ENCODE results near the gene CITED2. TPM values are rescaled to one million over a fixed set of nuclear protein-coding genes. Genes with fewer than 3 reads are reported as not detected.

The CITED2 gene
- total RNA-seq: 13.0 and 19.6 TPM in 2 replicates

DNA sequence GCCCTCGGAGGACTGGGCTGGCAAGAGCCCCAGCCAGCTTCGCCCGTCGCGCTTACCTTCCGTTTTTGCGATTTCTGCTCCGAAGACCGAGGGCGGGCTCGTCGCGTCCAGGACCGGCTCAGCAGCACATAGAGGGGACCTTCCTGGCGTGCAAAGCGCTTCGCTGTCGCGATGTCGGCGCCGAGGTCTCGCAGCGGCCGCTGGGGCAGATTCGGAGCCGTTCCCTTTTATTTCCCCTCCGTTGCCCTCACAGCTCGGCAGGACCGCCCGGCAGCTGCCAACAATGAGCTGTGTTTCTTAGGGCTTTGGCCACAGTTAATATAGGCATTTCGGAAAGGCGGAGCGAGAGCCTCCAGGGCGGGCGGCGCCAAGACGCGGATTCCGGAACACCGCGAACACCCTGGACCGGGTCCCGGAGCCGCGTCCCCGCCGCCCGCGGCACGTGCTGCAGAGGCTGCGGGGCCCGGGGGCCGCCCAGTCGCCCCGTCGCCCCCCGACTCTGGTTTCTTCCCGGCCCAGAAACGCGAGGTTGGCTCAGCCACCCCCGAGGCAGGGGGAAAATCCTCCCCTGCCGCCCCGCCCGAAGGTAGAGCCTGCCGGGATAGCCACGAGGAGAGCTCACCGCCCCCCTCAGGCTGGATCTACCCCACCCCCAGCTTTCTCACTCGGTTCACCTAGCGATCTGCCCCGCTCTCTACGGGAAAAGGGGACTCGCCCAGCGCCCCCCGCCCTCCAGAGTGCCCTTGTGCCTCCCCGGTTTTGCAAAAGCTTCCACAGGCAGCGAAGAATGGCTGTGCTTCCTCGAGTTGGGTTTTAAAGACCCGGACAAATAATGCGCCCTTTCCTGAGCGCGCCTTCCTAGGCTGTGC is at the start of gene CITED2:
CITED2 (minus strand) TSS at position 292 of the 869 bp plus-strand sequence. CDS start 704 bp downstream, outside the sequence.

Other genes with a start within 250 kb of the CITED2 start
- gene HECA, start 239.6 kb downstream of the CITED2 start, total RNA-seq: 32.0 and 34.5 TPM in 2 replicates
- gene TXLNB, start 82.7 kb downstream of the CITED2 start, total RNA-seq: 0.28 TPM in 1 of 2 replicates, not detected in the other

Data from nasal cavity respiratory epithelium epithelial cell of viscerocranial mucosa (primary cell).